Lower lobe of right lung (tissue), 2 donors: Measurements from ENCODE around the gene PALM3. TPM values are rescaled to one million over a fixed set of nuclear protein-coding genes. Genes with fewer than 3 reads are reported as not detected.

Experiments
- ATAC-seq, 2 donors: fragments of 200-7000 bp; cut with Tn5 transposase; one replicate each; pipeline ENCODE4 v1.9.1; 2020 to 2022; ENCODE audit warnings: mild to moderate bottlenecking in 2 of 2, moderate library complexity in 2 of 2
- DNase-seq: peaks from one replicate; pipeline ENCODE4 v3.0.0-alpha.2; 2020
- H3K27ac ChIP-seq: fragments of 200-600 bp; one replicate; pipeline ENCODE4 v1.8.0; 2022
- H3K27me3 ChIP-seq: fragments of 200-600 bp; one replicate; pipeline ENCODE4 v1.8.0; 2022; ENCODE audit warnings: low read depth
- H3K36me3 ChIP-seq: fragments of 200-600 bp; one replicate; pipeline ENCODE4 v1.8.0; 2022; ENCODE audit warnings: mild to moderate bottlenecking
- H3K4me1 ChIP-seq: fragments of 200-600 bp; one replicate; pipeline ENCODE4 v1.8.0; 2022
- H3K4me3 ChIP-seq: fragments of 200-600 bp; one replicate; pipeline ENCODE4 v1.8.0; 2022; ENCODE audit warnings: mild to moderate bottlenecking
- H3K9me3 ChIP-seq: fragments of 200-600 bp; one replicate; pipeline ENCODE4 v1.8.0; 2022
- CTCF ChIP-seq: fragments of 200-600 bp; IDR thresholded peaks from one replicate; pipeline ENCODE4 v1.8.0; 2022; ENCODE audit warnings: antibody characterized with exemption, mild to moderate bottlenecking
- intact Hi-C: fragments of 100-400 bp; cut with DNase I; formaldehyde crosslinking; loops from one replicate; pipeline ENCODE4 v1.11.0; 2022
- long read RNA-seq: library from polyadenylated mRNA; unstranded; transcript quantifications from one replicate; pipeline ENCODE4 v2.0.0, GENCODE V29; 2021
- total RNA-seq: library from RNA; stranded (reverse); fragmentation: NEBNext Ultra II Directional; extraction: Animal tissue kit (Norgen Biotek cat#: 25700); gene quantifications from one replicate; pipeline ENCODE4 v1.2.1, GENCODE V29; 2021
- donor health status: DM: no; HTN: yes; CAD: no; lungs with severe emphysema.

The PALM3 gene, protein sequence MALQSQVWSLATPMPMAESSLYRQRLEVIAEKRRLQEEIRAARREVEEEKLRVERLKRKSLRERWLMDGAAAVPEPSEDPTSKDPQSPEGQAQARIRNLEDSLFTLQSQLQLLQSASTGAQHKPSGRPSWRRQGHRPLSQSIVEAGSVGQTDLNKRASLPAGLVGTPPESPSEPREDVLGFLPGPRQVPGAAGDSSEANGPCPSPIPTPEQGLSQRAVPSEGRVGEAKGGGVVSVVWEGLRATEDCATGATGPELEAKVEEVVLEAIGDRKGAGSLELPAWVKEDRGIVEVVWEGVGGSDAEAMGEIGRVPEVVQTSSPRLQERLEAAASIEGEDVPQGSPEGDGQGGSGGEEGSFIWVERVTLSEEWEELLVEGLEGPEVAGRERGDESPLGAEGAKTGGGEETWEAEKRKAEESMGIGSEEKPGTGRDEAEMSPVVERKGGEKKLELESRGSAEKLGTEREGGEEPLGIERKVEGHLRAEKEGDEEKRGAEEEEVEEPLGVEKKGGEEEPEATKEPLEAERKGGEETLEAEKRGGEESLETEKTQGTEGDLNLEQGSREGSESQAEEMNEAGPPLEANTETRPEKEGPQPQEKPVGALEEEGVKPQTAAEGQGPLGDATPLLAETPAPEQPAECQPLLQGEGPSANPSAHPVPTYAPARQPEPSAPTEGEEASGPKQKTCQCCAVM
- 7.7 TPM for total RNA-seq
- long read RNA-seq, partial matches to known transcripts = 0 of 7 reads
- long read RNA-seq, other reads (novel, unspliced or antisense) = 6 of 7 reads

DNA sequence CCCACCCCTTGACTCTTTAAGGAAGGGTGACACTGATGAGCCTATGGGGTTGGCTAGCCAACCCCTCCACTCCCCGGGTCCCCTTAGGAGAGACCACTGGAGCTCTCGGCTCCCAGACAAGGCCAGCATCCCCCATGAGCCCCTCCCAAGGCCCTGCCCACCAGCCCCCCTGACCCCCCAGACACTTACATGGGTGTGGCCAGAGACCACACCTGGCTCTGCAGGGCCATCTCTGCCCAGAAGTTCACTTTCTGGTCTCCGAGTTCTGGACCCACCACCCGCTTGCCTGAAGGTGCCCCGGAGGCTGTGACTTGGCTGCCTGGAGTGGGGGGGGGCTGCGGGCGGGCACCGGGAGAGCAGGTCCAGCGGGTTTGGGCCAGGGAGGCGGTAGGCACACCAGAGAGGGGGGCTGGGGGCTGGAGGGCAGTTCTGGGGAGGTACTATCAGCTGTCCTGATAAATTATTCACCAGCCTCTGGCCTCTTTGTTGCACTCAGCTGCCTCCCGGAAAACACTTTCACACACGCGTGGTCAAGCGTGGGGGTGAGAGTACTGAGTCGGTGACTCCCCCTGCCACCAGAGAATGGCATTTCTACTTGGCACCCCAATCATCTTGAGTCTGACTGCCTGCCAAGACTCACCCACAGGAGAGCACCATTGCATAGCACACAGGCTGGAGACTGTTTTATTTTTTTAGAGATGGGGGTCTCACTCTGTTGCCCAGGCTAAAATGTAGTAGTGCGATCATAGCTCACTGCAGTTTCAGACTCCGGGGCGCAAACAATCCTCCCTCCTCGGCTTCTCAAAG lies at the start of gene PALM3:
Gene PALM3 (minus strand): TSS at position 326 of the 807 bp plus-strand sequence. CDS start 96 bp downstream, at position 230.
- TF ChIP-seq CTCF = no peak
- Histone ChIP-seq H3K4me3 (peak within 1 kb of the TSS; percentile 37), H3K36me3 (no peaks in the 10 kb centered on the region), H3K4me1 (peaks cover 7% of the 10 kb centered on the region), H3K9me3 (no peaks in the 10 kb centered on the region), H3K27ac (peak within 1 kb of the TSS; percentile 36), H3K27me3 (peaks cover 27% of the 10 kb centered on the region)
- DNase-seq (peak; percentile 81), ATAC-seq (peak; percentile 91 to 95)
- intact Hi-C loops = no loop called here

- Histone ChIP-seq H3K36me3 (peaks cover 22% of the 10 kb centered on the region), H3K27me3 (no peaks in the 10 kb centered on the region), H3K4me3 (no peak overlapping the region), H3K4me1 (peaks cover 49% of the 10 kb centered on the region), H3K9me3 (no peaks in the 10 kb centered on the region), H3K27ac (no peak overlapping the region)
- intact Hi-C loops = no loop called here
- ATAC-seq (no peak), DNase-seq (no peak)
- no peak for TF ChIP-seq CTCF
These were observed 49.6 kb upstream of the PALM3 start for GRCh38 chr19:14111486-14111885.

GRCh38 chr19:14110650-14111049 lies 48.8 kb upstream of the PALM3 start:
- ATAC-seq = no peak
- TF ChIP-seq CTCF = no peak
- Histone ChIP-seq H3K9me3 (no peaks in the 10 kb centered on the region), H3K27ac (no peak overlapping the region), H3K4me3 (no peak overlapping the region), H3K36me3 (peaks cover 30% of the 10 kb centered on the region), H3K27me3 (no peaks in the 10 kb centered on the region), H3K4me1 (peaks cover 40% of the 10 kb centered on the region)
- intact Hi-C loops = no loop called here
- DNase-seq = no peak

DNA sequence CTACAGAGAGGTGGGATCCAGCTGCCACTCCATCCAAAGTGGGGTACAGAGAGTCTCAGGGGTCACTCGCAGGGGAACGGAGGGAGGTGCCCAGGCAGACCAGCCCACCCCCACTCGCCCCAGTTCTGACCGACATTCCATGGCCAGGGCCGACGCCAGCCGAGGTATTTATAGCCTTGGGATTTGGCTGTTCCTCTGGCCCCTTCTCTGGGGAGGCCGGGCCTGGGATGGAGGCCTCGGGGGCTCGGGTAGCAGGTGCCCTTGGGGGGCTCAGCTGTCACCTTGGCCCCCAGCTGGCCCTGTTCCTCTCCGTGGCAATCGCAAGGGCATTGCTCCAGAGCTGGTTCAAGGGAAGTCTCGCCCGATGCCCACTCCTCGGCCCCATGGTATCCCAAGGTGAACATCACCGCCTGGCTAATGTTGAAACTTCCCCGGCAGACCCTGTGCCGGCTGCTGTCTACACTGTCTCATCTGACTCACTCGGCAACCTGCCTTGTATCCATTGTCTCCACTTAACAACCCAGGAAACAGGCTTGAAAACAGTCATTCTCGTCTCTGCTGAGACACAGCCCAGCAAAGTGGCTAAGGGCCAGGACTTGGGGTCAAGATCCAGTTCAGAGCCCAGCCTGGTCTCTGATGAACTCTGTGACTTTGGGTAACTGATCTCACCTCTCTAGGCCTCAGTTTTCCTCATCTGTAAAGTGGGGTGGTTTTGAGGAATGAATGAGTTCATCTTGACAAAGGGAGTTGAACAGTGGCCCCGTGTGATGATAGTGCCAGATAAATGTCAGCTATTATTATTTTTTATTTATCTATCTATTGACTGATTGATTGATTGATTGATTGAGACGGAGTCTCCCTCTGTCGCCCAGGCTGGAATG lies 45.9 kb upstream of the PALM3 start:
- no peaks in the 10 kb centered on the region for H3K27me3 ChIP-seq
- DNase-seq = no peak
- H3K36me3 ChIP-seq = peaks cover 55% of the 10 kb centered on the region
- no peak overlapping the region for H3K4me3 ChIP-seq
- no peak for ATAC-seq
- peaks cover 12% of the 10 kb centered on the region for H3K4me1 ChIP-seq
- H3K27ac ChIP-seq = no peak overlapping the region
- no peak for TF ChIP-seq CTCF
- H3K9me3 ChIP-seq = no peaks in the 10 kb centered on the region
- intact Hi-C loops = no loop called here
